Activated CD4-positive, alpha-beta T cell treated with anti-CD3 and anti-CD28 coated beads, Interleukin-2, amount 10 ng/mL, durations not matched to agents 24 days and 14 days (primary cell): ENCODE results near the gene MBP. TPM values are rescaled to one million over a fixed set of nuclear protein-coding genes. Genes with fewer than 3 reads are reported as not detected.
"Not testable (repeated sequence)": the region's sequence is repeated elsewhere in the genome, so short reads cannot be mapped to it uniquely, and the experiment has no call there.

Experiments used
- DNase-seq: peaks from one replicate; pipeline ENCODE4 v3.0.0; 2022
- H3K27ac Mint-ChIP-seq: one replicate; pipeline ENCODE4 v1.8.0; 2022; ENCODE audit warnings: mild to moderate bottlenecking, mixed read lengths
- H3K27me3 Mint-ChIP-seq: one replicate; pipeline ENCODE4 v1.8.0; 2022; ENCODE audit warnings: mixed read lengths
- H3K36me3 Mint-ChIP-seq: one replicate; pipeline ENCODE4 v1.8.0; 2022; ENCODE audit warnings: low read depth, mild to moderate bottlenecking, mixed read lengths
- H3K4me1 Mint-ChIP-seq: one replicate; pipeline ENCODE4 v1.8.0; 2021; ENCODE audit warnings: mixed read lengths
- H3K4me3 Mint-ChIP-seq: one replicate; pipeline ENCODE4 v1.8.0; 2022; ENCODE audit warnings: mild to moderate bottlenecking, moderate library complexity, mixed read lengths
- H3K9me3 Mint-ChIP-seq: one replicate; pipeline ENCODE4 v1.8.0; 2021; ENCODE audit warnings: mixed read lengths
- intact Hi-C: fragments of 100-400 bp; cut with micrococcal nuclease; formaldehyde crosslinking; loops from one replicate; pipeline ENCODE4 v1.15.1; 2023
- total RNA-seq: library from RNA; stranded (reverse); gene quantifications from 2 replicates; pipeline ENCODE4 v1.2.3, GENCODE V29; 2022

MBP gene
- total RNA-seq, 1 donor from 2014 or later, result 63.1 TPM

DNA sequence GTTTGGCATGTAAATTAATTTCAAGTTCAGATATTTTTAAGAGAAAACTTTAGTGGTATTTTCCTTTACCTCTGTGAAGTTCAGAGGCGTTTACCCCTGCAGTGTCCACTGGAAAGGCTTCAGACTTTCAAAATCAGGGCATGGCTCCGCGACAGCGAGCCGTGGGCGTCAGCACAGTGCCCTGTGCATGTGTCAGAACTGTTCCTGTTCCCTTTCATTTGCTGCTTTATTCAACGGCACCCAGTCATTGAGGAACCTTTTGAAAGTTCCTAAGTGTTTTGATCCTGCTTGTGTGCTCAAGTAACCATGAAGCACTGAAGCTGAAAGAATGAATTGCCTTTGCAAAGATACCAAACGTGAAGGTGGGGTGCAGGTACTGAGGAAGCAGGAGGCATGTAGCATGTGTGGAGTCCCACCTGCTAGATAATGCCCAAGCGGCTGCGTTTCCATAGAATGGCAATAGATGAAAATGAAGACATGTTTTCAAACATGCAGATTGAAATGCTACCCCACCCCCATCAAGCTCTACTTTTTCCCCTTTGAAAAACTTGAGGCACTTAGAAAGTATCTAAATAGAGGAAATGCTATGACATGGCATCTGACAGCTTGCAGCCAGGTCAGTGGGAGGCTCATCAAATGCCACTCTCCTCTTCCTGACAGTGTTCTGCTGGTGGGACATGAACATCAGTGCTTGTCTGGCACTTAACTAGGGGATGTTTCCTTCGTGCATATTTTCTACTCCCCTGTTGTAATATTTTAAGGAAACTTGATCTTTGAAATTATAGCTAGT is 161.6 kb downstream of the MBP start:
- Mint-ChIP-seq H3K4me3 (no peak overlapping the region), H3K27me3 (no peaks in the 10 kb centered on the region), H3K9me3 (no peaks in the 10 kb centered on the region), H3K4me1 (peaks cover 7% of the 10 kb centered on the region), H3K27ac (no peak overlapping the region), H3K36me3 (peaks cover 5% of the 10 kb centered on the region)
- DNase-seq, result no peak
- intact Hi-C loops, result no loop called here

DNA sequence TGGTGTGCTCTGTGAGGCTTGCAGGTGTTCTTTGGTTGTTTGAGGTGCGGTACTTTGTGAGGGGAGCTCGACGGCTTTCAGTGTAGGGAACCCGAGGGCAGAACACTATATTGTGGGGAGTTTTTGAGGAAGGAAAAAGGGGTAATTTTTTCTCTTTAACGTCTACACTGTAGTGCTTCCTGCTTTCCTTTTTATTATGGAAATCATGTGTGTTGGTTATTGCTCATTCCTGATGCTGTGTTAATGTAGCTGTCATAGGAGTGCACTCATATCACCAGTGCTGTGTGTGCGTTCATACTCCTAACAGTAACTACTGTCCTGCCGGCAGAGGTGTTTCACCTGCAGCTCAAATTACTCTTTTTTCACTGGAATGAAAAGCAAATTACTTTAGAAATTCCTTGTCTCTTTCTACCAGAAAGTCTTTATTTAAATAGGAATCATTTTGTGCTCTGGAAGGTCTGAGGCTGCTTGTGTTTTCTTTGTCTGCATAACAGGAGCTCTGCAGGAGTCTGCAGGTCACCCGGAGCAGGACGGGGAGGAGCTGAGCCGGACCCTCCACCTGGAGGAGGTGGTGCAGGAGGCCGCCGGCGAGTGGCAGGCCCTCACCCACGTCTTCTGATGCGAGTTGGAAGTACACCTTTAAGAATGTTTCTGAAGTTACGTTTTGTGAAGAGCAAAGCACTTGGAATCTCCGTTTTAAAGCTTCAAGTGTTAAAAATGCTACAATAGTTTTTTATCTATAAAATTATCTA is 164.7 kb downstream of the MBP start:
- Mint-ChIP-seq H3K27me3 (no peaks in the 10 kb centered on the region), H3K9me3 (no peaks in the 10 kb centered on the region), H3K4me3 (no peak overlapping the region), H3K27ac (no peak overlapping the region), H3K4me1 (peaks cover 29% of the 10 kb centered on the region), H3K36me3 (peaks cover 15% of the 10 kb centered on the region)
- intact Hi-C loops, result no loop called here
- DNase-seq, result no peak

GRCh38 chr18:76967299-76967698 is 165.3 kb downstream of the MBP start:
- intact Hi-C loops, H3K4me3 Mint-ChIP-seq, H3K27ac Mint-ChIP-seq, DNase-seq, H3K9me3 Mint-ChIP-seq, H3K27me3 Mint-ChIP-seq: not testable (repeated sequence)
- peaks cover 34% of the 10 kb centered on the region for H3K4me1 Mint-ChIP-seq
- H3K36me3 Mint-ChIP-seq, result peaks cover 20% of the 10 kb centered on the region

DNA sequence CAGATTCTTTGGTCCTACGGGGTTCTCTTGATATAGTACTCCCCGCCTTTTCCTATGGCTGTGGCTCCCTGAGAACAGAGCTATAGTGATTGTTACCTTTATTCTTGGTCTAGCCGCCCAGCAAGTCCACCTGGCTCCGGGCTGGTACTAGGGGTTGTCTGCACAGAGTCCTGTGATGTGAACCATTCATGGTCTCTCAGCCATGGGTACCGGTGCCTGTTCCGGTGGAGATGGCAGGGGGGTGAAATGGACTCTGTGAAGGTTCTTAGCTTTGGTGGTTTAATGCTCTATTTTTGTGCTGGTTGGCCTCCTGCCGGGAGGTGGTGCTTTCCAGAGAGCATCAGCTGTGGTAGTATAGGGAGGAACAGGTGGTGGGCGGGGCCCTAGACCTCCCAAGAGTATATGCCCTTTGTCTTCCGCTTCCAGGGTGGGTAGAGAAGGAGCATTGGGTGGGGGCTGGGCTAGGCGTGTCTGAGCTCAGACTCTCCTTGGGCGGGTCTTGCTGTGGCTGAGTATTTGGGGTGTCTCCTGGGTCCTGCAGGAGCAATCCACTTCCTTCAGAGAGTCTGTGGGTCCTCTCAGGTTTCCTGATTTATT is 166.9 kb downstream of the MBP start:
- H3K36me3 Mint-ChIP-seq, result peaks cover 33% of the 10 kb centered on the region
- H3K27me3 Mint-ChIP-seq, H3K9me3 Mint-ChIP-seq, DNase-seq, intact Hi-C loops, H3K4me3 Mint-ChIP-seq, H3K27ac Mint-ChIP-seq: not testable (repeated sequence)
- H3K4me1 Mint-ChIP-seq, result peaks cover 30% of the 10 kb centered on the region

- peak overlapping the region; percentile 56 for H3K27ac Mint-ChIP-seq
- DNase-seq, result no peak
- peak overlapping the region; percentile 27 for H3K4me3 Mint-ChIP-seq
- peaks cover 42% of the 10 kb centered on the region for H3K36me3 Mint-ChIP-seq
- intact Hi-C loops, result no loop called here
- H3K4me1 Mint-ChIP-seq, result peaks cover 30% of the 10 kb centered on the region
- no peaks in the 10 kb centered on the region for H3K9me3 Mint-ChIP-seq
- no peaks in the 10 kb centered on the region for H3K27me3 Mint-ChIP-seq
Observed at GRCh38 chr18:76963936-76964335, 168.6 kb downstream of the MBP start.

- H3K4me3 Mint-ChIP-seq, result peak overlapping the region; percentile 27
- DNase-seq, result no peak
- peaks cover 30% of the 10 kb centered on the region for H3K4me1 Mint-ChIP-seq
- H3K9me3 Mint-ChIP-seq, result no peaks in the 10 kb centered on the region
- peaks cover 40% of the 10 kb centered on the region for H3K36me3 Mint-ChIP-seq
- intact Hi-C loops, result no loop called here
- H3K27me3 Mint-ChIP-seq, result no peaks in the 10 kb centered on the region
- no peak overlapping the region for H3K27ac Mint-ChIP-seq
Observed at GRCh38 chr18:76962851-76963250, 169.7 kb downstream of the MBP start.

- intact Hi-C loops, result no loop called here
- peaks cover 35% of the 10 kb centered on the region for H3K4me1 Mint-ChIP-seq
- H3K27me3 Mint-ChIP-seq, result no peaks in the 10 kb centered on the region
- H3K4me3 Mint-ChIP-seq, result no peak overlapping the region
- H3K9me3 Mint-ChIP-seq, result no peaks in the 10 kb centered on the region
- no peak overlapping the region for H3K27ac Mint-ChIP-seq
- no peak for DNase-seq
- H3K36me3 Mint-ChIP-seq, result peaks cover 45% of the 10 kb centered on the region
Observed at GRCh38 chr18:76960528-76961035, 172.0 kb downstream of the MBP start.

DNA sequence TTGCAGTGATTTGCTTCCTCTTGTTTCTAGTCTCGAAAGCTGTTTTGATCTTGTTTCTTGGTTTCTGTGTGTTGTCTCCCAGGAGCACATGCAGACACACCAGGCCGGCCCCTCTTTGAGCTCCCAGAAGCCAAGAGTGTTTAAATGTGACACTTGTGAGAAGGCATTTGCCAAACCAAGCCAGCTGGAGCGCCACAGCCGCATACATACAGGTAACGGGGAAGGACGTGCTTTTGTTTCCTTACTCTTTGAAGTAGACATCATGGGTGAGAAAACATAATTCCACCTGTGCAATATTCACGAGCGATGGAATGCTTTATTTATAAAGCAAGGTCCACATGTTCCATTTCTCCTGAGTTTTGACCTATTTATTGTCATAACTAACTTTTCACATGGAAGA is 173.0 kb downstream of the MBP start:
- Mint-ChIP-seq H3K4me3 (no peak overlapping the region), H3K36me3 (peaks cover 45% of the 10 kb centered on the region), H3K4me1 (peaks cover 28% of the 10 kb centered on the region), H3K27ac (no peak overlapping the region), H3K27me3 (no peaks in the 10 kb centered on the region), H3K9me3 (no peaks in the 10 kb centered on the region)
- intact Hi-C loops, result no loop called here
- no peak for DNase-seq

DNA sequence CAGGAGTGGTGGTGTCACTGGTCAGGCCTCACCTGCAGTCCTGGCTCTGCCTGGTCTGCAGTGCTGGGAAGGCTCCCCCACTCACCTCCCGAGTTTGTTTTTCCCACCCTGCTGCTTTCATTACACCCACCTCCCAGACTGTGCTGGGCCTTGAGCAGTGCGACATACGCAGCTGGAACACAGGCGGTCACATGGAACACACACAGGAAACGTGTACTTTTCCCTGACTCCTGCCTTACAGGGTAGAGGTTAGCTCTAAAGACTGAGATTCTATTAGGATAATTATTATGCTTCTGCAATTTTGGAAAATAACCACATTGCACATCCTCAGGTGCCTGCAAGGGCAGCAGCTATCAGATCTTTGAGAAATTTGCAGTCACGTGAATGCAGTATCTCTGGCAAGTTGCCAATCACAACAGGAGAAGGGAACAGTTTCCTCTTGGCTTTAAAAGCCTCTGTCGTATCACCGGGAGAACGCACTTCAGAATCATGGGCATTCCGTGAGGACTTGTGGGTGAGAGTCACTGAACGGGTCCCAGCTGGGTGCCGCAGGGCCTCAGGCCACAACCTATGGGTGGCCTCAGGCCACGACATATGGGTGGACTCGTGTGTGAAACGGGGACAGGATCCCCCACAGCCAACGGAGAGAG is 173.8 kb downstream of the MBP start:
- no peak for DNase-seq
- H3K27me3 Mint-ChIP-seq, result no peaks in the 10 kb centered on the region
- H3K27ac Mint-ChIP-seq, result no peak overlapping the region
- H3K4me3 Mint-ChIP-seq, result no peak overlapping the region
- intact Hi-C loops, result no loop called here
- H3K4me1 Mint-ChIP-seq, result peaks cover 23% of the 10 kb centered on the region
- H3K9me3 Mint-ChIP-seq, result no peaks in the 10 kb centered on the region
- peaks cover 41% of the 10 kb centered on the region for H3K36me3 Mint-ChIP-seq

- Mint-ChIP-seq H3K27me3 (no peaks in the 10 kb centered on the region), H3K9me3 (no peaks in the 10 kb centered on the region), H3K4me3 (no peak overlapping the region), H3K4me1 (peaks cover 11% of the 10 kb centered on the region), H3K36me3 (peaks cover 31% of the 10 kb centered on the region), H3K27ac (no peak overlapping the region)
- intact Hi-C loops, result no loop called here
- DNase-seq, result no peak
Observed at GRCh38 chr18:76957384-76958355, 174.9 kb downstream of the MBP start.

GRCh38 chr18:76956648-76957047 is 175.9 kb downstream of the MBP start:
- DNase-seq, result no peak
- H3K4me3 Mint-ChIP-seq, result no peak overlapping the region
- H3K9me3 Mint-ChIP-seq, result no peaks in the 10 kb centered on the region
- no peaks in the 10 kb centered on the region for H3K27me3 Mint-ChIP-seq
- no peak overlapping the region for H3K27ac Mint-ChIP-seq
- H3K4me1 Mint-ChIP-seq, result peaks cover 7% of the 10 kb centered on the region
- peaks cover 25% of the 10 kb centered on the region for H3K36me3 Mint-ChIP-seq
- intact Hi-C loops, result no loop called here

- Mint-ChIP-seq H3K9me3 (no peaks in the 10 kb centered on the region), H3K4me1 (peaks cover 14% of the 10 kb centered on the region)
- DNase-seq, result no peak
Observed at GRCh38 chr18:76955524-76956170, 176.9 kb downstream of the MBP start.

More at GRCh38 chr18:76955524-76956170, 176.9 kb downstream of the MBP start:
- no peaks in the 10 kb centered on the region for H3K27me3 Mint-ChIP-seq
- H3K27ac Mint-ChIP-seq, result no peak overlapping the region
- intact Hi-C loops, result no loop called here
- H3K36me3 Mint-ChIP-seq, result peaks cover 24% of the 10 kb centered on the region
- H3K4me3 Mint-ChIP-seq, result no peak overlapping the region
